Stimulated activated naive CD8-positive, alpha-beta T cell treated with anti-CD3 and anti-CD28 coated beads, Interleukin-15, amount 100 ng/mL, for 72 hours (primary cell): ENCODE data around the gene TTLL1.

Source experiments
- ATAC-seq: fragments of 150-1000 bp; cut with Tn5 transposase; 2 replicates; pipeline ENCODE4 v1.10.0; 2021; ENCODE audit warnings: mild to moderate bottlenecking, moderate library complexity
- DNase-seq, 2 donors: peaks; one replicate each; pipeline ENCODE4 v3.0.0; 2021 to 2022
- H3K27ac Mint-ChIP-seq, 2 donors: one replicate each; pipeline ENCODE4 v1.8.0; 2022; ENCODE audit warnings: mild to moderate bottlenecking in 2 of 2, mixed read lengths in 2 of 2, moderate library complexity in 2 of 2
- H3K27me3 Mint-ChIP-seq: one replicate; pipeline ENCODE4 v1.8.0; 2022; ENCODE audit warnings: mixed read lengths
- H3K4me1 Mint-ChIP-seq: one replicate; pipeline ENCODE4 v1.8.0; 2022; ENCODE audit warnings: mild to moderate bottlenecking, mixed read lengths
- H3K4me3 Mint-ChIP-seq, 2 donors: one replicate each; pipeline ENCODE4 v1.8.0; 2022; ENCODE audit warnings: mild to moderate bottlenecking in 2 of 2, mixed read lengths in 2 of 2, moderate library complexity in 1 of 2
- H3K9me3 Mint-ChIP-seq, 2 donors: one replicate each; pipeline ENCODE4 v1.8.0; 2022; ENCODE audit warnings: mixed read lengths in 2 of 2

The TTLL1 gene

DNA sequence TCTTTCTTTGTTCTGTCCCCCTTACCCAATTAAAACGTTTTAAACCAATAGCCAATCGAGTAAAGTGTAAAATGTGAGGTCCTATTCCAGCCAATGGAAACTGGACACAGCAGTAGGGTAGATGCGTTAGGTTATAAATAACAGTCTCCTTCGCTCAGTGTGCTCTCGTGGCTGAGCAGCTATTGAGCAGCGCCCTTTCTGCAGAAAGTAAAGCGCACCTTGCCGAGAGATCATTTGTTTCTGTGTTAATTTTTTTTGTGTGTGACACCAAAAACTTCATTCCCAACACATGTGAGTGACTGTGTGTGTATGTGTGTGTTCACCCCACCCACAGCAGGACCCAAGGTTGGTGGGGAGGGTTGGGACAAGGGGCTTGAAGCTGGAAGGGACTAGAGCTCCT, 7.2 kb upstream of the TTLL1 start:
- no peaks in the 10 kb centered on the region for H3K27me3 Mint-ChIP-seq
- H3K27ac Mint-ChIP-seq: no peak overlapping the region
- ATAC-seq: no peak
- H3K9me3 Mint-ChIP-seq: peaks cover 9 to 19% of the 10 kb centered on the region in 2 donors
- H3K4me1 Mint-ChIP-seq: peaks cover 13% of the 10 kb centered on the region
- H3K4me3 Mint-ChIP-seq: no peak overlapping the region
- DNase-seq: no peak

DNA sequence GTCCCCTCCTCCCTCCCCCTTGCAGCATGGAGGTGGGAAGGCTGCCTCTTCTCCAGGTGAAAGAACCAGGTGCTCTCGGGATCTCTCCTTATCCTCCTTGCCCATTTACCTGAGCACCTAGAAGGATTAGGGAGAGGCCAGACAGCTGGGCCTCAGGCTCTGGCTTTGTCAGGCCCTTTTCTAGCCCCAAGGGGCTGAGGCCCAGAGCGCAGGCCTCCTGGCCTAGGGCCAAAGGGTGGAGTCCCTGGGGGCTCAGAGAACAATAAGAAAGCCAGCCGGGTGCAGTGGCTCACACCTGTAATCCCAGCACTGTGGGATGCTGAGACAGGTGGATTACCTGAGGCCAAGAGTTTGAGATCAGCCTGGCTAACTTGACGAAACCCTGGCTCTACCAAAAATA, 5.4 kb upstream of the TTLL1 start:
- DNase-seq (no peak), ATAC-seq (no peak)
- Mint-ChIP-seq H3K4me1 (peaks cover 6% of the 10 kb centered on the region), H3K27ac (no peak overlapping the region), H3K27me3 (no peaks in the 10 kb centered on the region), H3K4me3 (no peak overlapping the region), H3K9me3 (peaks cover 9 to 19% of the 10 kb centered on the region in 2 donors)

DNA sequence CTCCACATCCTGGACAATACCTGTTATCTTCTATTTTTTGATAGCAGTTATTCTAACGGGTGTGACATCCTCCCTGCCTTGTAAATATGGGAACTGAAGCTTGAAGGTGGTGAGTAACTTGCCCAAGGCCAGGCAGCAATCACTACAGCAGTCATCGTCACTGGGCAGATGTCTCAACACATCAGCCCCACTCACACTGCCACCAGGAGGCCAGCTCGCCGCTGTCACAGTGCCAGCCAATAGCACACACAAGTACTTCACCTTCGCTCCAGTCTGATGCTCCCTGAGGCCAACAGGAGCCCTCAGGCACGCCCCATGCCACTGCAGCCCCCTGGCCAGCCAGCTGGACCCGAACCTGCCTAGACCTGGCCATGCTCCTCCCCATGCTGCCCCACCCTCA, 4.9 kb upstream of the TTLL1 start:
- DNase-seq (no peak), ATAC-seq (no peak)
- Mint-ChIP-seq H3K4me3 (no peak overlapping the region), H3K4me1 (peaks cover 6% of the 10 kb centered on the region), H3K27ac (no peak overlapping the region), H3K27me3 (no peaks in the 10 kb centered on the region), H3K9me3 (peaks cover 9 to 19% of the 10 kb centered on the region in 2 donors)

GRCh38 chr22:43092085-43092484, 2.9 kb upstream of the TTLL1 start:
- no peaks in the 10 kb centered on the region for H3K27me3 Mint-ChIP-seq

DNA sequence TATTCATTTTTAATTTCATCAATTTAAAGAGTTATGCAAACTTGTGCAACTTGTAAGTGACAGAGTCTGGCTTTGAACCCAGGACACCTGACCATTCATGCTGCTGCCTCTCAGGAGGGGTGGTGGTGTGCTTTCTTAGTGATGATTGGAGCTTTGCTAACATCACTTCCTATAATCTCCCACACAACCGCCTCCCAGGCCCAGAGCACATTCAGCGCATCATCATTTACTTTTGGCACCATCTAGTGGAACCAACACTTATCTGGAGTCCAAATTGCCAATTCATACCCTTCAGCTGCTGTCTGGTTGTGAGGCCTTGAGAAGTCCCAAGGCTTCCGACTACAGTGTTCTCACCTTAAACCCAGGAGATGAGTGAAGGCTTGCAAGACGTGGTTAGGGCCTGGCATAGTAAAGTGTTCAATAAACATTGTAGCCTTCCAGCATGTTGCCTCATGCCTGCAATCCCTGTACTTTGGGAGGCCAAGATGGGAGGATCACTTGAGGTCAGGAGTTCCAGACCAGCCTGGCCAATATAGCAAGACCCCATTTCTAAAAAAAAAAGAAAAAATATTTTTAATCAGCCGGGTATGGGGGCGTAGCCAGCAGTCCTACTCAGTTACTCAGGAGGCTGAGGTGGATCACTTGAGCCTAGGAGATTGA, 1.1 kb upstream of the TTLL1 start:
- peak; percentile 54 for ATAC-seq
- peaks cover 0 to 1% of the 10 kb centered on the region in 2 donors for H3K9me3 Mint-ChIP-seq

More at GRCh38 chr22:43092085-43092484, 2.9 kb upstream of the TTLL1 start:
- DNase-seq (no peak), ATAC-seq (no peak)
- Mint-ChIP-seq H3K27ac (no peak overlapping the region), H3K4me1 (peaks cover 7% of the 10 kb centered on the region), H3K4me3 (no peak overlapping the region), H3K9me3 (peaks cover 9 to 17% of the 10 kb centered on the region in 2 donors)

DNA sequence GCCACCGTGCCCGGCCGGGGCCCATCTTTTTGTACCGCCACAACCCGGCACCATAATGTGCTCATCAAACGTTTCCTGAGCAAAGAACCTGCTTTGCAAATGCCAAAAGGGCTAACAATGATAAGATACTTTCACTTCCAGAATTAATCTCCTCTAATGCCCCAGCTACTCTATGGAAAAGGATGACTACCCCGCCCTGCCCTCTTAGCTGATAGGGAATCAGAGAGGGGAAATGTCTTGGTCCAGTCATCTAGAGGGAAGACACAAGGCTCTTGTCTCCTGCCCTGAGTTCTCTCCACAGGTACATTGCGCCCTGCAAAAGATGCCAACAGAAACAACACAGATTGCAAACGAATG, 586 bp downstream of the TTLL1 start:
- ATAC-seq: peak; percentile 1
- Mint-ChIP-seq H3K4me3 (peak overlapping the region; percentile 81 to 91), H3K9me3 (no peaks in the 10 kb centered on the region), H3K27me3 (no peaks in the 10 kb centered on the region), H3K4me1 (peaks cover 22% of the 10 kb centered on the region), H3K27ac (peak overlapping the region; percentile 93)
- DNase-seq: no peak

More for the DNA sequence above, 1.1 kb upstream of the TTLL1 start:
- H3K27me3 Mint-ChIP-seq: no peaks in the 10 kb centered on the region
- peak overlapping the region; percentile 63 to 91 for H3K4me3 Mint-ChIP-seq
- H3K4me1 Mint-ChIP-seq: peaks cover 22% of the 10 kb centered on the region
- peak overlapping the region in 1 of 2 donors; percentile 19 for H3K27ac Mint-ChIP-seq
- DNase-seq: peak; percentile 40 to 68

- peak overlapping the region in 1 of 2 donors; percentile 32 for H3K4me3 Mint-ChIP-seq
- H3K27me3 Mint-ChIP-seq: no peaks in the 10 kb centered on the region
- H3K4me1 Mint-ChIP-seq: peaks cover 16% of the 10 kb centered on the region
- H3K27ac Mint-ChIP-seq: no peak overlapping the region
- ATAC-seq (no peak), DNase-seq (no peak)
- H3K9me3 Mint-ChIP-seq: no peaks in the 10 kb centered on the region
Measured at GRCh38 chr22:43085658-43086606, 3.3 kb downstream of the TTLL1 start.

DNA sequence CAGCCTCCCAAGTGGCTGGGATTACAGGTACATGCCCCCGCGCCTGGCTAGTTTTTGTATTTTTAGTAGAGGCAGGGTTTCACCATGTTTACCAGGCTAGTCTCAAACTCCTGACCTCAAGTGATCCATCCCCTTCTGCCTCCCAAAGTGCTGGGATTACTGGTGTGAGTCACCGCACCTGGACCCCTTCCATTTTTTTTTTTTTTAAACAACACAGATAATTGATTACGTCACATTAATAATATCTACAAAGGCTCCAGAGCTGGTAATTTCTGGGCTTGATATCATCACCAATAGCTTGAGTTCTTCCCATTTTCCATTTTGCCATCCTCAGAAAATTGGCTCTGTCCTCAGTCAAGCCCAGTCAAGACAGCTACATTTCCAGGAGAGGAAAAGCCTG, 7.2 kb downstream of the TTLL1 start:
- Mint-ChIP-seq H3K27ac (no peak overlapping the region), H3K9me3 (no peaks in the 10 kb centered on the region), H3K4me3 (no peak overlapping the region), H3K27me3 (no peaks in the 10 kb centered on the region), H3K4me1 (peaks cover 21% of the 10 kb centered on the region)
- ATAC-seq (no peak), DNase-seq (no peak)

DNA sequence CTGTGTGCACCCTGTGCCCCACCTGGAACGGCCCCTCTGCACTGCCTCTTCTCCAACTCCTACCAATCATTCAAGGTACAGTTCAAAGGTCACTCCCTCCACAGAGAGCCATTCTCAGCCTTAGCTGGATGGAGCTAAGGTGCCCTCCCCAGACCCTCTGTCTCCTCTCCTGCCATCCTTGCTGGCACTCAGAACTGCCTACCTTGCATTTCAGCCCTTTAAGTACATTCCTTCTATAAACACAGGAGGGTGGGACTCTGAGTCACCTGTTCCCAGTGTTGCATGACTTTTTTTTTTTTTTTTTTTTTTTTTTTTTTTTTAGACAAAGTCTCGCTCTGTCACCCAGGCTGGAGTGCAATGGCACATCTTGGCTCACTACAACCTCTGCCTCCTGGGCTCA, 8.6 kb downstream of the TTLL1 start:
- Mint-ChIP-seq H3K4me3 (no peak overlapping the region), H3K27ac (peak overlapping the region in 1 of 2 donors; percentile 66)
- no peak for ATAC-seq

DNA sequence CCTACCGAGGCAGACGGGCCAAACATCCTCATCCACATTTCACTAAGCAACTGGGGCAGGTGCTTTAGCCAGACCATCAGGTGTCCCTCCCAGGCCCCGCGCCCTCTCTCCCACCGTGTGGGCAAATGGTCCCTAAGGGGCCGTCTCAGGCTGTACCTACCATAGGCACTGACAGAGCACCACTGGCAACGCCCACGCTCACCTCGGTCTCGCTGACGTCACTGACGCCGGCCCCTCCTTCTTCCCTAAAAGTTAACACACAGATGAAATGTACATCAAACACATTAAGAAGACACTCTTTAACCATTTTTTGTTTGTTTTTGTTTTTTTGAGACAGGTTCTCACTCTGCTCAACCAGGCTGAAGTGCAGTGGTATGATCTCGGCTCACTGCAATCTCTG, 9.4 kb downstream of the TTLL1 start:
- Mint-ChIP-seq H3K4me1 (peaks cover 7% of the 10 kb centered on the region), H3K27ac (no peak overlapping the region)

More for the DNA sequence above, 8.6 kb downstream of the TTLL1 start:
- no peaks in the 10 kb centered on the region for H3K9me3 Mint-ChIP-seq
- no peaks in the 10 kb centered on the region for H3K27me3 Mint-ChIP-seq
- peaks cover 7% of the 10 kb centered on the region for H3K4me1 Mint-ChIP-seq
- DNase-seq: no peak

GRCh38 chr22:43078522-43078921, 10.7 kb downstream of the TTLL1 start:
- Mint-ChIP-seq H3K27ac (no peak overlapping the region), H3K27me3 (no peaks in the 10 kb centered on the region), H3K9me3 (no peaks in the 10 kb centered on the region), H3K4me3 (no peak overlapping the region), H3K4me1 (peaks cover 7% of the 10 kb centered on the region)
- ATAC-seq (no peak), DNase-seq (no peak)

More for the DNA sequence above, 9.4 kb downstream of the TTLL1 start:
- H3K4me3 Mint-ChIP-seq: no peak overlapping the region
- ATAC-seq: no peak
- no peaks in the 10 kb centered on the region for H3K9me3 Mint-ChIP-seq
- H3K27me3 Mint-ChIP-seq: no peaks in the 10 kb centered on the region
- DNase-seq: no peak

DNA sequence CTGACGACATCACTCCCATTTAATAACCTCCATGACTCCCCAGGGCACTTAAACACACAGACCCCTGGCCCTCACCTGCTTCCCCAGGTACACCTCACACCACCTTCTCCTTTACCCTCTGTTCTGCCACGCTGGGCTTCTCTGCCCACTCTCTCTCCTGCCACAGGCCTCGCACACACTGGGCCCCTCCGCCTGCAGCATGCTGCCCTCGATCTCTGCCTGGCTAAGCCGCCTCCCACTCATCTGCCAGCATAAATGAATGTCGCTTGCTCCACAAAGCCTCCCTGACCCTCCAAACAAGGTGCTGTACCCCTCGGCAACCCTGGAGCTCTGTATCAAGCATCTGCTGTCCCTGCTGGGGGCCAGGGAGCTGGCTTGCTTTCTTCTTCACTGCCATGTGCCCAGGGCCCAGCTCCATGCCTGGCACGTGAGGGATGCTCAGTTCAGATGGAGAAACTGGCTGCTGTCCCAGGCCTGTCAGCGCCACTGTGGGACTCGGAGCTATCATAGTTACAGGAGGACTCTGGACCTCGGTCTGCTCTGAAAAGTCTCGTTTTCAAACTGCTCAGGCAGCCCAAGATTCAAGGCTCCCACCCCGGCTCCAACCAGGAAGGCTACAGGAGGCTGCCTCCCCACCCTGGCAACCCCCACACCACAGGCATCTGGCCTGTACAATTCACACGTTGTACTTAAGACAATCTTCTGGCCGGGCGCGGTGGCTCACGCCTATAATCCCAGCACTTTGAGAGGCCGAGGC, 11.9 kb downstream of the TTLL1 start:
- no peak overlapping the region for H3K4me3 Mint-ChIP-seq
- ATAC-seq: no peak
- no peak overlapping the region for H3K27ac Mint-ChIP-seq
- H3K27me3 Mint-ChIP-seq: no peaks in the 10 kb centered on the region
- DNase-seq: no peak
- H3K4me1 Mint-ChIP-seq: peaks cover 7% of the 10 kb centered on the region
- H3K9me3 Mint-ChIP-seq: no peaks in the 10 kb centered on the region

DNA sequence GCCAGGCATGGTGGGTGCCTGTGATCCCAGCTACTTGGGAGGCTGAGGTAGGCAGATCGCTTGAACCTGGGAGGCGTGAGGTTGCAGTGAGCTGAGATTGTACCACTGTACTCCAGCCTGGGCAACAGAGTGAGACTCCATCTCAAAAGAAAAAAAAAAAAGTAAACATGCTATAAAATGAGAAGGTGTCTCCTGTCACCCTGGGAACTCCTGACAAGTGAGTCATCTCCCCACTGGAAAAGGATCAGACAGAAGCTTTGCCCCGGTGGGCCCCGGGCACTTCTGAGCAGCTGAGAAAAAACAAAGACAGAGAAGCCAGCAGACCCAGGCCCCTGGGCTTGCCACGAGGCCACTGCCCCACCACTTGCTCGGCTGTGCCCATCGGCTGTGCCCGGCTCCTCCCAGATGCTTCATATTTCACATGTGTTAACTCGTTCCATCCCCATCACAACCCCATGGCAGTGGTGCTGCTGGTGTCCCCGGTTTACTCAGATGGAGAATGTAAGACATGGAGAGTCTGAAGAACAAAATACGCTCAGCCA, 22.3 kb downstream of the TTLL1 start:
- Mint-ChIP-seq H3K27ac (no peak overlapping the region), H3K9me3 (no peaks in the 10 kb centered on the region), H3K27me3 (no peaks in the 10 kb centered on the region), H3K4me3 (no peak overlapping the region), H3K4me1 (no peaks in the 10 kb centered on the region)
- no peak for ATAC-seq
- DNase-seq: no peak

- ATAC-seq (no peak), DNase-seq (no peak)
- Mint-ChIP-seq H3K4me1 (no peaks in the 10 kb centered on the region), H3K27ac (no peak overlapping the region), H3K4me3 (no peak overlapping the region), H3K27me3 (no peaks in the 10 kb centered on the region), H3K9me3 (no peaks in the 10 kb centered on the region)
Measured at GRCh38 chr22:43066134-43066533, 23.1 kb downstream of the TTLL1 start.

DNA sequence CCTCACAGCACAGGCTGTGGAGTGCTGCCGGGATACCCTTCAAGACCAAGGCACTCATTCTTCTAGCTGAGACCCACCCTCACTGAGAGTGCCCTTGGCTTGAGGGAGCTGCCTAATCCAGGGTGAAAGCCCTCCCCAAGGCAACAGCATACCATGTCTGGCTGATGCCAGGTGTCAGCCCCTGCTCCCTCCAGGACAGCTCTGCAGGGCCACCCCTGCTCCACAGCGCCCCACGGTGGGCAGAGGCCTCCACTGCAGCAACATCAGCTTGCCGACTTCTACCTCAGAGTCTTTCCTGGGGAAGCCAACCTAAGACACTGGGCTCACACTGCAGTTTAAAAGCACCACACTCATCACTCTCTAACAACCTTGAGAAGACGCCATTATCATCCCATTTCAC, 29.0 kb downstream of the TTLL1 start:
- H3K9me3 Mint-ChIP-seq: no peaks in the 10 kb centered on the region
- H3K4me1 Mint-ChIP-seq: no peaks in the 10 kb centered on the region
- DNase-seq: peak; percentile 44 to 48
- ATAC-seq: peak; percentile 37
- H3K27ac Mint-ChIP-seq: peak overlapping the region in 1 of 2 donors; percentile 33
- no peaks in the 10 kb centered on the region for H3K27me3 Mint-ChIP-seq
- no peak overlapping the region for H3K4me3 Mint-ChIP-seq
